Measurements from ENCODE around the gene LVRN.
A peak's percentile ranks its signal among the peaks of the same experiment; 100 is the strongest.

Gene LVRN

GRCh38 chr5:115948091-115948534, 14.2 kb upstream of the LVRN start:
- TF ChIP-seq, protein P1, sequence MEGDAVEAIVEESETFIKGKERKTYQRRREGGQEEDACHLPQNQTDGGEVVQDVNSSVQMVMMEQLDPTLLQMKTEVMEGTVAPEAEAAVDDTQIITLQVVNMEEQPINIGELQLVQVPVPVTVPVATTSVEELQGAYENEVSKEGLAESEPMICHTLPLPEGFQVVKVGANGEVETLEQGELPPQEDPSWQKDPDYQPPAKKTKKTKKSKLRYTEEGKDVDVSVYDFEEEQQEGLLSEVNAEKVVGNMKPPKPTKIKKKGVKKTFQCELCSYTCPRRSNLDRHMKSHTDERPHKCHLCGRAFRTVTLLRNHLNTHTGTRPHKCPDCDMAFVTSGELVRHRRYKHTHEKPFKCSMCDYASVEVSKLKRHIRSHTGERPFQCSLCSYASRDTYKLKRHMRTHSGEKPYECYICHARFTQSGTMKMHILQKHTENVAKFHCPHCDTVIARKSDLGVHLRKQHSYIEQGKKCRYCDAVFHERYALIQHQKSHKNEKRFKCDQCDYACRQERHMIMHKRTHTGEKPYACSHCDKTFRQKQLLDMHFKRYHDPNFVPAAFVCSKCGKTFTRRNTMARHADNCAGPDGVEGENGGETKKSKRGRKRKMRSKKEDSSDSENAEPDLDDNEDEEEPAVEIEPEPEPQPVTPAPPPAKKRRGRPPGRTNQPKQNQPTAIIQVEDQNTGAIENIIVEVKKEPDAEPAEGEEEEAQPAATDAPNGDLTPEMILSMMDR (IDR thresholded peaks at IDR 0.05) = no peak
- TF ChIP-seq ZFX (IDR thresholded peaks at IDR 0.05; ENCODE audit: borderline replicate concordance) = no peak
- H3K27ac ChIP-seq = peak overlapping the region; percentile 68

- no peak overlapping the region for H3K27ac ChIP-seq
- TF ChIP-seq ZFX (IDR thresholded peaks at IDR 0.05; ENCODE audit: borderline replicate concordance) = no peak
- TF ChIP-seq, protein P1 (IDR thresholded peaks at IDR 0.05) = no peak
Observed at GRCh38 chr5:115949096-115949495, 13.2 kb upstream of the LVRN start.

DNA sequence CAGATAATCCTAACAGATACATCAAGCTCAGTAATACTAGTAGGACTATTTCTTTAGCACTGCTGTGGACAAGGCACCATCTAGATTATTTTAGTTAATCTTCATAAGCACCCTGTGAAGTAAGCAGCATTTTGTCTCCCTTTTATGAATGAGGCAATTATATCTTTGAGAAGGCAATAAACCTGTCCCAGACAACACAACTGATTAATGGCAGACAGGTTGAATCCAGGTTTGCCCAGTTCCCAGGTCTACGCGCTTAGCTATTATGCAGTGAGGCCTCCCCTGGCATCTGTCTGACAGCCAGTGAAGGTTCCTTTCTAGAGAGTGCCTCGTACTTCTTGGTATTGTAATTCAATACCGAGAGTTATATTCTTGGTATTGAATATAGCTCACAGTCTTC, 9.7 kb upstream of the LVRN start:
- H3K27ac ChIP-seq = no peak overlapping the region
- no peak for TF ChIP-seq ZFX (IDR thresholded peaks at IDR 0.05; ENCODE audit: borderline replicate concordance)
- TF ChIP-seq, protein P1 (IDR thresholded peaks at IDR 0.05) = no peak

GRCh38 chr5:115954144-115954543, 8.1 kb upstream of the LVRN start:
- no peak overlapping the region for H3K27ac ChIP-seq
- TF ChIP-seq, protein P1 (IDR thresholded peaks at IDR 0.05) = no peak
- TF ChIP-seq ZFX (IDR thresholded peaks at IDR 0.05; ENCODE audit: borderline replicate concordance) = no peak

DNA sequence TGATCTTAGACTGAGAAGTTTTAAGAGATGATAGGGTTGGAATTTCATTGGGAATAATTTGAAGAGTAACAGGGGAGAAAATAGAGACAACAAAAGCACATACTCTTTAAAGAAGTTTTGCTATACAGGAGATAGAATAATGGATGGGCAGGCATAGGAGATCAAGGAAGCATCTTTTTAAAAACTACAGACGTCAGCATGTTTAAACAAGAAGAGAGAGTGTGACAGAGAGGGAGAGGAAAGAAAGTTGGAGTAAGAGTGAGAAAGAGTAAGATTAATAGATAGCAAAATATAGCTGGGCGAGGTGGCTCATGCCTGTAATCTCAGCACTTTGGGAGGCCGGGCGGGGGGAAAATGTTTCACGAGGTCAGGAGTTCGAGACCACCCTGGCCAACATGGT, 5.3 kb upstream of the LVRN start:
- TF ChIP-seq, protein P1 (IDR thresholded peaks at IDR 0.05) = no peak
- no peak for TF ChIP-seq ZFX (IDR thresholded peaks at IDR 0.05; ENCODE audit: borderline replicate concordance)
- H3K27ac ChIP-seq = no peak overlapping the region

DNA sequence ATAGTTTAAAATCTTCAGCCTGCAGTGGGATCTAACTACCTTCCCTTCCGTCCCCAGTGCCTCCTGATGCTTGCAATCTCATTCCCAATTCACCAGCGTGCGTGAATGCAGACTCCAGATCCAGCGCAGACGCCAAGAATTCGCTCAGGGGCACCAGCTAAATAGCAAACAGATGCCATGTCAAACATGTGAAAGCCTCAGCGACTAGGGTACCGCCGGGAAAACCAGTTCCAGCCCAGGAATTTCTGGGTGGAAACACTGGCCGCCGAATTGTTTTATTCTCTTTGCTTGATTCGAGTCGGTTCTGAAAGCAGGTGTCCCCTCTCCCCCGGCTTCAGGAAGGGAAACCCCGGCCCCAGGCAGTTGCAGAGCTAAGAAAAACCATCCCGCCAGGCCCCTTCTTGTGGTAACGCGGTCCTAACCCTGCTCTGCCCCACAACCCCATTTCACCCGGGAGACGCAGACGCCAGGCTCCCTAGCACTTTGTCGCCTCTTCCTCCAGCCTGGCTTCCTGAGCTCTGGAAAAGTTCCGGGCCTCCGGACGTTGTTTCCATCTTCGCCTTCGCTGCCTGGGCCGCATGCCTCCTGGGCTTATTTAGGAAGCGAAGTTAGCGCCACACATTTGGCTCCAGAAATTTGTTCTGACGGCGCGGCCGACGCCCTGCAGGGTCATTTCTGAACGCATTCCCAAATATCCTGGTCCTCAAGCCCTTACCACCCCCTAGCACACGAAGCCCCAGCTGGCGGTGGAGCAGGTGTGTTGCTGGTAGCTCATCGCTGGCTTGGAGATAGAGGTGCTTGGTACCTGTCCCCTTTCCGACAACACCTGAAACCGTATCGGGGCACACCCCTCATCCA, 665 bp upstream of the LVRN start:
- no peak overlapping the region for H3K27ac ChIP-seq
- TF ChIP-seq, protein P1 (IDR thresholded peaks at IDR 0.05) = no peak
- TF ChIP-seq ZFX (IDR thresholded peaks at IDR 0.05; ENCODE audit: borderline replicate concordance) = no peak
